Natural killer cell treated with Interleukin-12 subunit alpha and Interleukin-12 subunit beta and Interleukin-15 and Interleukin-18, amount 100 ng/mL, for 72 hours (primary cell): ENCODE measurements around the gene NEIL1. TPM values are rescaled to one million over a fixed set of nuclear protein-coding genes. Genes with fewer than 3 reads are reported as not detected.

Experiments
- ATAC-seq, 2 donors: fragments of 150-1000 bp; cut with Tn5 transposase in 1 of 2; sonication (Bioruptor Pico), chemical (Tn5 transposase) in 1 of 2; 2 replicates each; pipeline ENCODE4 v1.10.0; 2021
- DNase-seq: peaks from one replicate; pipeline ENCODE4 v3.0.0; 2022; ENCODE audit warnings: low spot score
- H3K27ac Mint-ChIP-seq, 2 donors: 1 replicate in 1 of 2; 2 replicates in 1 of 2; pipeline ENCODE4 v1.8.0; 2022; ENCODE audit warnings: mixed read lengths in 2 of 2, mild to moderate bottlenecking in 1 of 2, moderate library complexity in 1 of 2
- H3K27me3 Mint-ChIP-seq, 2 donors: 1 replicate in 1 of 2; 2 replicates in 1 of 2; pipeline ENCODE4 v1.8.0; 2022; ENCODE audit warnings: mixed read lengths in 2 of 2
- H3K36me3 Mint-ChIP-seq: one replicate; pipeline ENCODE4 v1.8.0; 2022; ENCODE audit warnings: mixed read lengths
- H3K4me1 Mint-ChIP-seq, 2 donors: 1 replicate in 1 of 2; 2 replicates in 1 of 2; pipeline ENCODE4 v1.8.0; 2022; ENCODE audit warnings: low read depth in 2 of 2, mixed read lengths in 2 of 2, mild to moderate bottlenecking in 1 of 2
- H3K4me3 Mint-ChIP-seq: one replicate; pipeline ENCODE4 v1.8.0; 2022; ENCODE audit warnings: mixed read lengths
- H3K9me3 Mint-ChIP-seq: 2 replicates; pipeline ENCODE4 v1.8.0; 2022; ENCODE audit warnings: mixed read lengths
- total RNA-seq, 2 donors: library from RNA; stranded (reverse); gene quantifications; one replicate each; pipeline ENCODE4 v1.2.3, GENCODE V29; 2022

Gene NEIL1
- total RNA-seq, 2 donors from 2014 or later, result 12.4 to 22.3 TPM

GRCh38 chr15:75403892-75404291 lies 57.1 kb downstream of the NEIL1 start:
- H3K4me1 Mint-ChIP-seq, result peaks cover 12 to 21% of the 10 kb centered on the region in 2 donors
- no peak overlapping the region for H3K27ac Mint-ChIP-seq
- ATAC-seq (no peak), DNase-seq (no peak)
- no peaks in the 10 kb centered on the region for H3K27me3 Mint-ChIP-seq
- H3K4me3 Mint-ChIP-seq, result no peak overlapping the region
- H3K36me3 Mint-ChIP-seq, result peaks cover 32% of the 10 kb centered on the region
- no peaks in the 10 kb centered on the region for H3K9me3 Mint-ChIP-seq

Other genes starting within 250 kb of the NEIL1 start
- 10 to 100 TPM; 26.8 to 30.3 TPM for gene C15orf39, start 145.2 kb upstream of the NEIL1 start, total RNA-seq
- under 1 TPM in 1 of 2 donors, not detected in 1; 0.21 TPM for gene GOLGA6C, start 88.7 kb upstream of the NEIL1 start, total RNA-seq
- not detected for gene GOLGA6D, start 64.2 kb upstream of the NEIL1 start, total RNA-seq
- 10 to 100 TPM; 54.4 to 96.2 TPM for gene COMMD4, start 11.0 kb upstream of the NEIL1 start, total RNA-seq
- 100 to 1,000 TPM; 213 to 295 TPM for gene MAN2C1, start 21.6 kb downstream of the NEIL1 start, total RNA-seq
- gene SIN3A, start 104.7 kb downstream of the NEIL1 start, total RNA-seq, result 100 to 1,000 TPM in 1 of 2 donors, 10 to 100 TPM in 1; 93.5 to 103 TPM
- 10 to 100 TPM; 30.0 to 34.2 TPM for gene PTPN9, start 232.3 kb downstream of the NEIL1 start, total RNA-seq